ENCODE results near the gene TNS3.

The TNS3 gene

GRCh38 chr7:47453093-47454061 lies 128.5 kb downstream of the TNS3 start:
- Histone ChIP-seq H3K4me3 (replicated peaks; ENCODE audit: insufficient read depth, low read length) (no peak overlapping the region), H3K27me3 (ENCODE audit: insufficient read depth, poor library complexity, severe bottlenecking) (no peaks in the 10 kb centered on the region), H3K27ac (replicated peaks) (no peak overlapping the region)
- peak in 1 of 2 experiments; percentile 35 for DNase-seq (ENCODE audit: low read depth in 1 of 2, low spot score in 1 of 2)
- TF ChIP-seq REST (IDR thresholded peaks at IDR 0.05; ENCODE audit: insufficient replicate concordance, low read depth) (no peak), GABPA (IDR thresholded peaks at IDR 0.05; ENCODE audit: low read depth) (no peak)

GRCh38 chr7:47452715-47453092 lies 129.2 kb downstream of the TNS3 start:
- H3K27ac ChIP-seq (replicated peaks): no peak overlapping the region
- no peak overlapping the region for H3K4me3 ChIP-seq (replicated peaks; ENCODE audit: insufficient read depth, low read length)
- TF ChIP-seq CTCF (IDR thresholded peaks at IDR 0.05; ENCODE audit: insufficient read depth, low read length) (no peak), REST (IDR thresholded peaks at IDR 0.05; ENCODE audit: insufficient replicate concordance, low read depth) (no peak), POLR2AphosphoS5 (IDR thresholded peaks at IDR 0.05; ENCODE audit: low read depth) (no peak), SPI1 (IDR thresholded peaks at IDR 0.05; ENCODE audit: borderline replicate concordance, low read depth) (no peak), GABPA (IDR thresholded peaks at IDR 0.05; ENCODE audit: low read depth) (no peak)
- no peaks in the 10 kb centered on the region for H3K27me3 ChIP-seq (ENCODE audit: insufficient read depth, poor library complexity, severe bottlenecking)
- no peak for DNase-seq (ENCODE audit: low read depth in 1 of 2, low spot score in 1 of 2)

GRCh38 chr7:47452295-47452694 lies 129.6 kb downstream of the TNS3 start:
- Histone ChIP-seq H3K27ac (replicated peaks) (no peak overlapping the region), H3K4me3 (replicated peaks; ENCODE audit: insufficient read depth, low read length) (no peak overlapping the region), H3K27me3 (ENCODE audit: insufficient read depth, poor library complexity, severe bottlenecking) (no peaks in the 10 kb centered on the region)
- no peak for DNase-seq (ENCODE audit: low read depth in 1 of 2, low spot score in 1 of 2)
- TF ChIP-seq SPI1 (IDR thresholded peaks at IDR 0.05; ENCODE audit: borderline replicate concordance, low read depth): no peak
- TF ChIP-seq GABPA (IDR thresholded peaks at IDR 0.05; ENCODE audit: low read depth): no peak
- no peak for TF ChIP-seq REST (IDR thresholded peaks at IDR 0.05; ENCODE audit: insufficient replicate concordance, low read depth)
- TF ChIP-seq CTCF (IDR thresholded peaks at IDR 0.05; ENCODE audit: insufficient read depth, low read length): no peak
- no peak for TF ChIP-seq POLR2AphosphoS5 (IDR thresholded peaks at IDR 0.05; ENCODE audit: low read depth)

Measured in HL-60 (cell line).